ENCODE measurements around the gene BCAP29. TPM values are rescaled to one million over a fixed set of nuclear protein-coding genes. Genes with fewer than 3 reads are reported as not detected.
A peak's percentile ranks its signal among the peaks of the same experiment; 100 is the strongest.

Gene BCAP29
- total and polyA plus RNA-seq, 9 of the 15 experiments (the other 6 are each of a cell fraction or from before 2014, with no cell fraction given): 63.4 to 137 (median 79.7) TPM

GRCh38 chr7:107563775-107564552 is 16.1 kb upstream of the BCAP29 start, which contains the start of the genes COG5 and DUS4L (continued):
- TF ChIP-seq, protein P1, sequence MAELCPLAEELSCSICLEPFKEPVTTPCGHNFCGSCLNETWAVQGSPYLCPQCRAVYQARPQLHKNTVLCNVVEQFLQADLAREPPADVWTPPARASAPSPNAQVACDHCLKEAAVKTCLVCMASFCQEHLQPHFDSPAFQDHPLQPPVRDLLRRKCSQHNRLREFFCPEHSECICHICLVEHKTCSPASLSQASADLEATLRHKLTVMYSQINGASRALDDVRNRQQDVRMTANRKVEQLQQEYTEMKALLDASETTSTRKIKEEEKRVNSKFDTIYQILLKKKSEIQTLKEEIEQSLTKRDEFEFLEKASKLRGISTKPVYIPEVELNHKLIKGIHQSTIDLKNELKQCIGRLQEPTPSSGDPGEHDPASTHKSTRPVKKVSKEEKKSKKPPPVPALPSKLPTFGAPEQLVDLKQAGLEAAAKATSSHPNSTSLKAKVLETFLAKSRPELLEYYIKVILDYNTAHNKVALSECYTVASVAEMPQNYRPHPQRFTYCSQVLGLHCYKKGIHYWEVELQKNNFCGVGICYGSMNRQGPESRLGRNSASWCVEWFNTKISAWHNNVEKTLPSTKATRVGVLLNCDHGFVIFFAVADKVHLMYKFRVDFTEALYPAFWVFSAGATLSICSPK (IDR thresholded peaks at IDR 0.05; ENCODE audit: borderline replicate concordance): no peak
- peak; percentile 42; the same call in 1 of the 2 replicates for TF ChIP-seq GTF2F1 (IDR thresholded peaks at IDR 0.05; ENCODE audit: low read depth, low read length)
- TF ChIP-seq NCOR1 (IDR thresholded peaks at IDR 0.05): no peak
- peak; percentile 69; the same call in 1 of the 2 replicates for TF ChIP-seq TCF7L2 (IDR thresholded peaks at IDR 0.05; ENCODE audit: low read depth, low read length)
- TF ChIP-seq, protein P2, sequence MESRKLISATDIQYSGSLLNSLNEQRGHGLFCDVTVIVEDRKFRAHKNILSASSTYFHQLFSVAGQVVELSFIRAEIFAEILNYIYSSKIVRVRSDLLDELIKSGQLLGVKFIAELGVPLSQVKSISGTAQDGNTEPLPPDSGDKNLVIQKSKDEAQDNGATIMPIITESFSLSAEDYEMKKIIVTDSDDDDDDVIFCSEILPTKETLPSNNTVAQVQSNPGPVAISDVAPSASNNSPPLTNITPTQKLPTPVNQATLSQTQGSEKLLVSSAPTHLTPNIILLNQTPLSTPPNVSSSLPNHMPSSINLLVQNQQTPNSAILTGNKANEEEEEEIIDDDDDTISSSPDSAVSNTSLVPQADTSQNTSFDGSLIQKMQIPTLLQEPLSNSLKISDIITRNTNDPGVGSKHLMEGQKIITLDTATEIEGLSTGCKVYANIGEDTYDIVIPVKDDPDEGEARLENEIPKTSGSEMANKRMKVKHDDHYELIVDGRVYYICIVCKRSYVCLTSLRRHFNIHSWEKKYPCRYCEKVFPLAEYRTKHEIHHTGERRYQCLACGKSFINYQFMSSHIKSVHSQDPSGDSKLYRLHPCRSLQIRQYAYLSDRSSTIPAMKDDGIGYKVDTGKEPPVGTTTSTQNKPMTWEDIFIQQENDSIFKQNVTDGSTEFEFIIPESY (CRISPR knock-in tag; IDR thresholded peaks at IDR 0.05): peak; percentile 61; the same call in 1 of the 2 replicates
- TF ChIP-seq, protein P3, sequence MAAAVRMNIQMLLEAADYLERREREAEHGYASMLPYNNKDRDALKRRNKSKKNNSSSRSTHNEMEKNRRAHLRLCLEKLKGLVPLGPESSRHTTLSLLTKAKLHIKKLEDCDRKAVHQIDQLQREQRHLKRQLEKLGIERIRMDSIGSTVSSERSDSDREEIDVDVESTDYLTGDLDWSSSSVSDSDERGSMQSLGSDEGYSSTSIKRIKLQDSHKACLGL (CRISPR knock-in tag; IDR thresholded peaks at IDR 0.05; ENCODE audit: borderline replicate concordance, poor library complexity, severe bottlenecking): no peak
- TF ChIP-seq RB1 (IDR thresholded peaks at IDR 0.05; ENCODE audit: low read depth): peak; percentile 61; the same call in 1 of the 2 replicates
- TF ChIP-seq SRSF3 (IDR thresholded peaks at IDR 0.05; ENCODE audit: insufficient read depth, low read length): 0 out of 2 replicates have a peak, but pooled peaks have one; percentile 22
- TF ChIP-seq STAT5A (IDR thresholded peaks at IDR 0.05; ENCODE audit: borderline replicate concordance, low read length): peak; percentile 7; the same call in 1 of the 2 replicates
- no peak for TF ChIP-seq ZKSCAN3 (CRISPR knock-in tag; IDR thresholded peaks at IDR 0.05)
- TF ChIP-seq EP300 (IDR thresholded peaks at IDR 0.05; ENCODE audit: low read length): no peak
- TF ChIP-seq NELFE (IDR thresholded peaks at IDR 0.05; ENCODE audit: insufficient read depth, insufficient read length): no peak
- no peak; the same call in 1 of the 2 replicates for TF ChIP-seq FOXP1 (CRISPR knock-in tag; IDR thresholded peaks at IDR 0.05)
- TF ChIP-seq BMI1 (IDR thresholded peaks at IDR 0.05; ENCODE audit: low read length): no peak
- no peak for TF ChIP-seq MAFF (IDR thresholded peaks at IDR 0.05; ENCODE audit: low read length)
- peak; percentile 89 for TF ChIP-seq TAF1 (IDR thresholded peaks at IDR 0.05; ENCODE audit: control insufficient read depth, extremely low read depth, insufficient read depth, low read length, severe bottlenecking)
- TF ChIP-seq, protein P4, sequence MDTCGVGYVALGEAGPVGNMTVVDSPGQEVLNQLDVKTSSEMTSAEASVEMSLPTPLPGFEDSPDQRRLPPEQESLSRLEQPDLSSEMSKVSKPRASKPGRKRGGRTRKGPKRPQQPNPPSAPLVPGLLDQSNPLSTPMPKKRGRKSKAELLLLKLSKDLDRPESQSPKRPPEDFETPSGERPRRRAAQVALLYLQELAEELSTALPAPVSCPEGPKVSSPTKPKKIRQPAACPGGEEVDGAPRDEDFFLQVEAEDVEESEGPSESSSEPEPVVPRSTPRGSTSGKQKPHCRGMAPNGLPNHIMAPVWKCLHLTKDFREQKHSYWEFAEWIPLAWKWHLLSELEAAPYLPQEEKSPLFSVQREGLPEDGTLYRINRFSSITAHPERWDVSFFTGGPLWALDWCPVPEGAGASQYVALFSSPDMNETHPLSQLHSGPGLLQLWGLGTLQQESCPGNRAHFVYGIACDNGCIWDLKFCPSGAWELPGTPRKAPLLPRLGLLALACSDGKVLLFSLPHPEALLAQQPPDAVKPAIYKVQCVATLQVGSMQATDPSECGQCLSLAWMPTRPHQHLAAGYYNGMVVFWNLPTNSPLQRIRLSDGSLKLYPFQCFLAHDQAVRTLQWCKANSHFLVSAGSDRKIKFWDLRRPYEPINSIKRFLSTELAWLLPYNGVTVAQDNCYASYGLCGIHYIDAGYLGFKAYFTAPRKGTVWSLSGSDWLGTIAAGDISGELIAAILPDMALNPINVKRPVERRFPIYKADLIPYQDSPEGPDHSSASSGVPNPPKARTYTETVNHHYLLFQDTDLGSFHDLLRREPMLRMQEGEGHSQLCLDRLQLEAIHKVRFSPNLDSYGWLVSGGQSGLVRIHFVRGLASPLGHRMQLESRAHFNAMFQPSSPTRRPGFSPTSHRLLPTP (IDR thresholded peaks at IDR 0.05; ENCODE audit: borderline replicate concordance, extremely low read depth, insufficient read length): no peak
- no peak for TF ChIP-seq PHB2 (IDR thresholded peaks at IDR 0.05; ENCODE audit: low read depth)
- TF ChIP-seq SNRNP70 (optimal IDR thresholded peaks at IDR 0.05; ENCODE audit: low read depth, low read length): no peak
- TF ChIP-seq FIP1L1 (IDR thresholded peaks at IDR 0.05; ENCODE audit: low read depth, low read length, poor library complexity, severe bottlenecking): no peak
- no peak; the same call in 1 of the 2 replicates for TF ChIP-seq ZC3H4 (CRISPR knock-in tag; IDR thresholded peaks at IDR 0.05; ENCODE audit: borderline replicate concordance)
